Measurements from ENCODE around the gene ASB5.

DNA sequence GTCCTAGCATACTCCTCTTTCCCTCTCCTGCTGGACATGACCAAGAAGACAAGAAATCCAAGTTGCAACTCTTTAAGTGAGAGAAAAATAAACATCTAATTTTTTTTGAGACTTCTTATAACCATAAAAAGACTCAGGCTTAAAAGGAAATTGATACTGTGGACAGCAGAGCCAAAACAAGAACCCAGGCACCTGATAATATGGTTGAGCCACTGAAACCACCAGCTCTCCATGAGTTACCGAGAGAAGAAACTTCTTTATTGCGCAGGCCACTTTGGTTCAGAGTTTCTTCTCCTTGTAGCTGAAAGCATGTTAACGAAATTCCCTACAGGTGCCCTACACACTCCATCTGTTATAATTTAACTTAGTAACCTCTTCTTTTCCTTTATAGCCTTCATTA is 39.4 kb upstream of the ASB5 start:
- TF ChIP-seq POLR2A (IDR thresholded peaks at IDR 0.05; ENCODE audit: low read length) (no peak), GATA1 (IDR thresholded peaks at IDR 0.05; ENCODE audit: low read depth, low read length) (no peak)

All from erythroblast (primary cell).